OCI-LY7 (cell line): ENCODE data around the gene ITPKB.

ENCODE experiments used
- CTCF ChIP-seq: fragments of 200-600 bp; sonication (generic); conservative IDR thresholded peaks from 2 replicates; pipeline ENCODE4 v1.5.1; 2014; ENCODE audit warnings: mild to moderate bottlenecking, antibody characterized with exemption, low read length, moderate library complexity, mixed read lengths
- EZH2phosphoT487 ChIP-seq: fragments of 200-600 bp; sonication (generic); IDR thresholded peaks from 2 replicates; pipeline ENCODE4 v1.6.1; 2018; ENCODE audit warnings: low read depth, borderline replicate concordance, mild to moderate bottlenecking, mixed run types, antibody characterized with exemption, low read length, moderate library complexity, mixed read lengths

GRCh38 chr1:226692051-226692792 is 46.9 kb downstream of the ITPKB start:
- TF ChIP-seq CTCF (no peak), EZH2phosphoT487 (no peak)
